ENCODE measurements around the gene MIGA2. TPM values are rescaled to one million over a fixed set of nuclear protein-coding genes. Genes with fewer than 3 reads are reported as not detected.
"Not testable (repeated sequence)": the region's sequence is repeated elsewhere in the genome, so short reads cannot be mapped to it uniquely, and the experiment has no call there.

Gene MIGA2
- total and polyA plus RNA-seq, 2 of the 4 experiments (the other 2 are of a cell fraction): 12.5 to 25.3 TPM

DNA sequence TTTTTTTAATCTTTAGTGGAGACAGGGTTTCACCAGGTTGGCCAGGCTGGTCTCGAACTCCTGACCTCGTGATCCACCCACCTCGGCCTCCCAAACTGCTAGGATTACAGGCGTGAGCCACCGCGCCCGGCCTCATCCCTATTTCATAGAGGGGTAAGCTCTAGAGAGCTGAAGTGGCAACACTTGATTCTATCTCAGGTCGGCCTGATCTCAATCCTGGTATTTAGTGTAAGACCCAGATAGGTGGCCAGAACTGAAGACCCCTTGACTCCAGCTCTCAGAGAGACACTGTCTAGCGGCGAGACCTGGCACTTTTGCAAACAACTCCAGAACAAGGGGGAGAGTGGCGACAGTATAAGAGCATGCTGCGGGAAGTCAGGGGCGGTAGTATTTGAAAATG, 588 bp upstream of the MIGA2 start:
- Histone ChIP-seq H2BK120ac (ENCODE audit: low read depth, low read length) (peak overlapping the region; percentile 74), H4K8ac (ENCODE audit: low read depth in 2 of 2, low read length in 2 of 2) (peak overlapping the region; percentile 94 to 98), H2AK5ac (ENCODE audit: low read depth, low read length) (0 out of 2 replicates have a peak overlapping the region, but pooled peaks have one; percentile 1), H3K18ac (ENCODE audit: low read depth, low read length) (peak overlapping the region; percentile 62), H3K4ac (ENCODE audit: low read depth, low read length) (peak overlapping the region; percentile 83), H3K27ac (ENCODE audit: insufficient read depth, low read length) (peak overlapping the region; percentile 77), H3K56ac (ENCODE audit: extremely low read depth, insufficient read depth, low read length) (peak overlapping the region; percentile 49; the same call in 1 of the 2 replicates), H3K4me2 (ENCODE audit: low read depth, low read length) (peak overlapping the region; percentile 95), H4K91ac (ENCODE audit: insufficient read depth, low read depth, low read length) (peak overlapping the region; percentile 82), H2BK15ac (ENCODE audit: low read depth, low read length) (peak overlapping the region; percentile 59; the same call in 1 of the 3 replicates), H2BK5ac (ENCODE audit: low read depth, low read length, poor library complexity, severe bottlenecking) (peak overlapping the region; percentile 74), H3K9ac (ENCODE audit: low read depth, low read length) (peak overlapping the region; percentile 85), H2AFZ (replicated peaks; ENCODE audit: low read length, poor library complexity) (peak overlapping the region; percentile 98), H2AK9ac (replicated peaks; ENCODE audit: low read depth, low read length, poor library complexity) (peak overlapping the region; percentile 73), H3K9me1 (ENCODE audit: insufficient read depth, low read length) (0 out of 2 replicates have a peak, but pooled peaks cover 10% of the 10 kb centered on the region), H4K5ac (ENCODE audit: low read depth, low read length) (peak overlapping the region; percentile 93), H3K14ac (replicated peaks; ENCODE audit: low read depth, low read length) (peak overlapping the region; percentile 91), H4K20me1 (ENCODE audit: insufficient read depth, low read length) (peaks cover 13% of the 10 kb centered on the region), H3K79me1 (ENCODE audit: low read depth in 1 of 2, low read length in 2 of 2) (peaks cover 14 to 36% of the 10 kb centered on the region in 2 experiments; a peak in 3 of 4 replicates), H3K4me3 (ENCODE audit: insufficient read depth, low read depth, low read length) (peak overlapping the region; percentile 42), H3K4me1 (ENCODE audit: control insufficient read depth, insufficient read depth, low read length) (peaks cover 14% of the 10 kb centered on the region), H3K23ac (ENCODE audit: low read depth, low read length) (peak overlapping the region; percentile 83)
- 100% methylated on average over 1 of the region's 13 CpGs; no CpG with 5 or more reads in 1 of the 2 experiments for WGBS, 2 experiments (ENCODE audit: extremely low coverage in 2 of 2, insufficient read length in 1 of 2)
- H3K36me3 ChIP-seq (ENCODE audit: control insufficient read depth, insufficient read depth, low read length); H3K27me3 ChIP-seq (ENCODE audit: control insufficient read depth, insufficient read depth, low read length); dilution Hi-C loops (cut with HindIII; ENCODE audit: low sequenced_read_pairs, unreplicated experiment); H3K9me3 ChIP-seq (ENCODE audit: control insufficient read depth, insufficient read depth, low read length); POLR2A ChIA-PET (ENCODE audit: unreplicated experiment); BruUV-seq (replicated peaks); DNase-seq; H2BK20ac ChIP-seq (ENCODE audit: low read depth, low read length); intact Hi-C loops (cut with micrococcal nuclease); in situ Hi-C loops (cut with MboI; ENCODE audit: low sequenced_read_pairs): not testable (repeated sequence)
- CTCF ChIA-PET: interaction anchor here (0.5 kb wide), 1 partner anchor 70 kb away, joined by 3 read pairs; no protein-coding TSS in a partner anchor
- ATAC-seq (ENCODE audit: low read depth): peak; percentile 16

All from IMR-90 (cell line).